KMS-11 (cell line): ENCODE data around the gene ATF1.

Source experiments
- H2AFZ ChIP-seq: fragments of 200-600 bp; sonication (generic); 2 replicates; pipeline ENCODE4 v1.6.1; 2016; ENCODE audit warnings: antibody characterized with exemption, mixed run types, low read depth
- H3K27ac ChIP-seq: fragments of 200-600 bp; sonication (generic); 2 replicates; pipeline ENCODE4 v1.6.1; 2016; ENCODE audit warnings: mild to moderate bottlenecking, mixed run types
- H3K27me3 ChIP-seq: fragments of 200-600 bp; sonication (generic); 2 replicates; pipeline ENCODE4 v1.6.1; 2017; ENCODE audit warnings: mild to moderate bottlenecking, low read depth, mixed run types, moderate library complexity; ENCODE audit not compliant: insufficient read depth
- H3K36me3 ChIP-seq: fragments of 200-600 bp; sonication (generic); 2 replicates; pipeline ENCODE4 v1.6.1; 2017; ENCODE audit warnings: mild to moderate bottlenecking, mixed run types; ENCODE audit not compliant: insufficient read depth
- H3K4me1 ChIP-seq: fragments of 200-600 bp; sonication (generic); 2 replicates; pipeline ENCODE4 v1.6.1; 2016; ENCODE audit warnings: mild to moderate bottlenecking, low read depth, mixed run types; ENCODE audit not compliant: poor library complexity, severe bottlenecking
- H3K4me2 ChIP-seq: fragments of 200-600 bp; sonication (generic); 2 replicates; pipeline ENCODE4 v1.7.0; 2016; ENCODE audit warnings: mild to moderate bottlenecking, mixed run types
- H3K4me3 ChIP-seq: fragments of 200-600 bp; sonication (generic); IDR thresholded peaks from 2 replicates; pipeline ENCODE4 v1.6.1; 2017; ENCODE audit warnings: low read depth, low read length, mixed read lengths; ENCODE audit not compliant: insufficient read depth
- H3K79me2 ChIP-seq: fragments of 200-600 bp; sonication (generic); 2 replicates; pipeline ENCODE4 v1.6.1; 2016; ENCODE audit warnings: low read depth, mixed run types; ENCODE audit not compliant: insufficient read depth
- H3K9ac ChIP-seq: fragments of 200-600 bp; sonication (generic); 2 replicates; pipeline ENCODE4 v1.6.1; 2016; ENCODE audit warnings: mild to moderate bottlenecking, mixed run types
- H4K20me1 ChIP-seq: fragments of 200-600 bp; sonication (generic); 2 replicates; pipeline ENCODE4 v1.6.1; 2016; ENCODE audit warnings: mild to moderate bottlenecking, mixed run types; ENCODE audit not compliant: insufficient read depth
- CTCF ChIP-seq: fragments of 200-600 bp; sonication (generic); conservative IDR thresholded peaks from 2 replicates; pipeline ENCODE4 v1.6.1; 2017; ENCODE audit warnings: low read depth, mild to moderate bottlenecking, antibody characterized with exemption, low read length, moderate library complexity, mixed read lengths

Gene ATF1

DNA sequence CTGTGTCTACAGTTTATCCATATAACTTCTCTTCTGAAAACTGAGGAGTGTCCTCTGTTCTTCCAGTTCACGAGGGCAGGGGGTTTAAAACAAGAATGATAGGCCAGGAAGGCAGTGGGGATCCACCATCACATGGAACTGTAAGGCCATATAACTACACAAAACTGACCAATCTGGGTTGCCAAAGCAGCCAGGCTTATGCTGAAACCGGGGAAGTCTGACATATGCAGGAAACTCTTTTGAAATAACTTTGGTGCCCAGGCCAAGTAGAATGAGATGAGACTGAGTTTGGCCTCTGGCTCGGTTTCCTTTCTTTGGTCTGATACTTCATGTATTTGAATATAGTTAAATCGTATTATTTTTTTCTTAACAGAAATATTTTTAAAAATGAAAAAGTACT, 18.0 kb upstream of the ATF1 start:
- H3K27me3 ChIP-seq: no peaks in the 10 kb centered on the region
- no peak overlapping the region for H2AFZ ChIP-seq
- no peak overlapping the region for H3K9ac ChIP-seq
- no peaks in the 10 kb centered on the region for H4K20me1 ChIP-seq
- H3K4me3 ChIP-seq: no peak overlapping the region
- no peak overlapping the region for H3K27ac ChIP-seq
- H3K4me2 ChIP-seq: no peak overlapping the region
- H3K36me3 ChIP-seq: no peaks in the 10 kb centered on the region
- H3K4me1 ChIP-seq: no peaks in the 10 kb centered on the region
- TF ChIP-seq CTCF: no peak
- no peaks in the 10 kb centered on the region for H3K79me2 ChIP-seq

DNA sequence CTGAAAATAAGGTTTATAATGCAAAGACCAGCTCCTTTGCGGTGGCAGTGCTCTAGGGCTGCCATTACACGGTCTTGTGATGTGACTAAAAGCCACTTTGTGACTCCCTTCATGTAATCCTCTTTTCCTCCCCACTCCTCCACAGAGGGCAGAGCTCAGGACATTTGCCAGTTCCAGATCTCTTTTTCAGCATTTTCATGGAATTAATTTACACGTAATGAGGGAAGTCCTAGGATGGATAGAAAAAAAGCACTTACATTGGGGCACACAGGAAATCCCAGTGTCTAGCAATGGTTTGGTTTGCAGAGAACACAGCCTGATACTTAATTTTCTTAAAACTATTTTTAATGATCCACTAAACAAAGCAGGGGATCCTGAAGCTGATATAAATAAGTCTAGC, 17.5 kb upstream of the ATF1 start:
- Histone ChIP-seq H3K4me1 (no peaks in the 10 kb centered on the region), H3K4me3 (no peak overlapping the region), H3K27ac (no peak overlapping the region), H3K79me2 (no peaks in the 10 kb centered on the region), H3K9ac (no peak overlapping the region), H3K36me3 (no peaks in the 10 kb centered on the region), H4K20me1 (no peaks in the 10 kb centered on the region), H3K4me2 (no peak overlapping the region), H2AFZ (no peak overlapping the region), H3K27me3 (no peaks in the 10 kb centered on the region)
- no peak for TF ChIP-seq CTCF

GRCh38 chr12:50747817-50748216, 16.1 kb upstream of the ATF1 start:
- H3K36me3 ChIP-seq: no peaks in the 10 kb centered on the region
- no peak for TF ChIP-seq CTCF

DNA sequence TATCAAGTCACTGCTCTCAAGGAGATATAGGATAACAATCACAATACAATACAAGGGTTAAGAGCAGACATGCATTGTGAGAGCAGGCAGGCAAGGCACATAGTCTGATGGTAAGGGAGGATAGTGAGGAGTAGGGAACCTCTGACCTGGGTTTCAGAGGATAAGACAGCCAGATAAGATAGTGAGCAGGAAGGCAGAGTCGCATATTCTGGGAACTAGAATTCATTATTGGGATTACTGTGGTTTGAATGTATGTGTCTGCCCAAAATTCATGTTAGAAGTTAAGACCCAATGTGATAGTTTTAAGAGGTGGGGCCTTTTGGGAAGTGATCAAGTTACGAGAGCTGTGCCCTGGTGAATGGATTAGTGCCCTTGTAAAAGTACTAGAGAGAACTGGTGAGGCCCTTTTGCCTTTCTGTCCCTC, 14.4 kb upstream of the ATF1 start:
- Histone ChIP-seq H3K27ac (no peak overlapping the region), H3K9ac (no peak overlapping the region), H3K4me2 (no peak overlapping the region), H4K20me1 (no peaks in the 10 kb centered on the region), H3K36me3 (no peaks in the 10 kb centered on the region), H3K79me2 (no peaks in the 10 kb centered on the region), H3K4me1 (peaks cover 14% of the 10 kb centered on the region), H3K4me3 (no peak overlapping the region), H3K27me3 (no peaks in the 10 kb centered on the region), H2AFZ (no peak overlapping the region)
- TF ChIP-seq CTCF: no peak

More at GRCh38 chr12:50747817-50748216, 16.1 kb upstream of the ATF1 start:
- Histone ChIP-seq H2AFZ (no peak overlapping the region), H3K27ac (no peak overlapping the region), H3K4me1 (peaks cover 10% of the 10 kb centered on the region), H3K79me2 (no peaks in the 10 kb centered on the region), H4K20me1 (no peaks in the 10 kb centered on the region), H3K4me2 (no peak overlapping the region), H3K9ac (no peak overlapping the region), H3K27me3 (no peaks in the 10 kb centered on the region), H3K4me3 (no peak overlapping the region)
